ENCODE data around the gene STIL. TPM values are rescaled to one million over a fixed set of nuclear protein-coding genes. Genes with fewer than 3 reads are reported as not detected.

Gene STIL
- total and polyA plus RNA-seq, 12 donors: 0.22 to 2.1 (median 0.62) TPM

GRCh38 chr1:47219590-47220220, 94.2 kb downstream of the STIL start:
- no peak for ATAC-seq
- WGBS, 2 donors: 88 to 90% methylated on average over 29 of the region's 29 CpGs
- no peak overlapping the region for H3K27ac ChIP-seq
- no peak for DNase-seq
- no peaks in the 10 kb centered on the region for H3K9me3 ChIP-seq
- H3K4me1 ChIP-seq: peaks cover 0 to 5% (median 0%) of the 10 kb centered on the region in 9 donors
- H3K4me3 ChIP-seq: no peak overlapping the region
- H3K36me3 ChIP-seq: peaks cover 0 to 17% (median 0%) of the 10 kb centered on the region in 9 donors
- intact Hi-C loops (cut with DNase I): no loop called here
- peaks cover 0 to 33% (median 22%) of the 10 kb centered on the region in 7 donors for H3K27me3 ChIP-seq
- TF ChIP-seq CTCF (IDR thresholded peaks at IDR 0.05): no peak

- DNase-seq (no peak), ATAC-seq (no peak)
- Histone ChIP-seq H3K27me3 (peaks cover 0 to 26% (median 17%) of the 10 kb centered on the region in 7 donors), H3K36me3 (peaks cover 0 to 17% (median 0%) of the 10 kb centered on the region in 9 donors), H3K9me3 (no peaks in the 10 kb centered on the region), H3K4me3 (no peak overlapping the region), H3K27ac (no peak overlapping the region), H3K4me1 (peaks cover 0 to 3% (median 0%) of the 10 kb centered on the region in 9 donors)
- TF ChIP-seq CTCF (IDR thresholded peaks at IDR 0.05): no peak
- intact Hi-C loops (cut with DNase I): no loop called here
- WGBS, 2 donors: 90% methylated on average over 4 of the region's 4 CpGs
These were observed 94.9 kb downstream of the STIL start for GRCh38 chr1:47219001-47219400.

GRCh38 chr1:47216278-47217059, 97.5 kb downstream of the STIL start:
- H3K36me3 ChIP-seq: peaks cover 0 to 17% (median 0%) of the 10 kb centered on the region in 9 donors
- intact Hi-C loops (cut with DNase I): no loop called here
- DNase-seq: no peak
- peaks cover 0 to 5% (median 0%) of the 10 kb centered on the region in 7 donors for H3K27me3 ChIP-seq
- peaks cover 0 to 21% (median 15%) of the 10 kb centered on the region in 9 donors for H3K4me1 ChIP-seq
- no peak for ATAC-seq
- TF ChIP-seq CTCF (IDR thresholded peaks at IDR 0.05): no peak
- no peak overlapping the region for H3K27ac ChIP-seq
- H3K4me3 ChIP-seq: no peak overlapping the region
- WGBS, 2 donors: 89% methylated on average over 12 of the region's 12 CpGs
- H3K9me3 ChIP-seq: no peaks in the 10 kb centered on the region

GRCh38 chr1:47215713-47216112, 98.2 kb downstream of the STIL start:
- H3K4me3 ChIP-seq: no peak overlapping the region
- H3K4me1 ChIP-seq: peaks cover 0 to 27% (median 17%) of the 10 kb centered on the region in 9 donors
- no peaks in the 10 kb centered on the region for H3K9me3 ChIP-seq
- ATAC-seq: no peak
- peaks cover 0 to 17% (median 0%) of the 10 kb centered on the region in 9 donors for H3K36me3 ChIP-seq
- no peak overlapping the region for H3K27ac ChIP-seq
- 91 to 92% methylated on average over 4 of the region's 4 CpGs for WGBS, 2 donors
- H3K27me3 ChIP-seq: peaks cover 0 to 4% (median 0%) of the 10 kb centered on the region in 7 donors
- intact Hi-C loops (cut with DNase I): no loop called here
- no peak for DNase-seq
- TF ChIP-seq CTCF (IDR thresholded peaks at IDR 0.05): no peak
